A549 (cell line): ENCODE data around the gene ABCF3.

ENCODE experiments used
- CTCF ChIP-seq: fragments of >200 bp; sonication (Bioruptor Twin); formaldehyde crosslinking; IDR thresholded peaks from 3 replicates; pipeline ENCODE4 v1.5.1; 2016
- FOXS1 ChIP-seq: fragments of 250-450 bp; sonication (Bioruptor Pico); IDR thresholded peaks from 2 replicates; pipeline ENCODE4 v1.5.0; 2020; ENCODE audit warnings: mild to moderate bottlenecking, moderate library complexity
- POLR2A ChIP-seq: IDR thresholded peaks from 2 replicates; pipeline ENCODE4 v1.6.1; 2012; ENCODE audit warnings: mild to moderate bottlenecking, low read length
- SREBF2 ChIP-seq: fragments of 450-650 bp; IDR thresholded peaks from 2 replicates; pipeline ENCODE4 v1.6.1; 2014; ENCODE audit warnings: mild to moderate bottlenecking, moderate library complexity
- USF2 ChIP-seq: fragments of 450-650 bp; IDR thresholded peaks from 2 replicates; pipeline ENCODE4 v1.6.1; 2014; ENCODE audit warnings: antibody characterized with exemption
- TF ChIP-seq, protein P1 (sequence below): fragments of 200-600 bp; sonication (generic); IDR thresholded peaks from 2 replicates; pipeline ENCODE4 v1.6.1; 2016; ENCODE audit warnings: antibody characterized with exemption, mild to moderate bottlenecking, moderate library complexity

- TF ChIP-seq CTCF (no peak), POLR2A (no peak), USF2 (no peak), SREBF2 (no peak), FOXS1 (CRISPR knock-in tag) (no peak)
- TF ChIP-seq, protein P1, sequence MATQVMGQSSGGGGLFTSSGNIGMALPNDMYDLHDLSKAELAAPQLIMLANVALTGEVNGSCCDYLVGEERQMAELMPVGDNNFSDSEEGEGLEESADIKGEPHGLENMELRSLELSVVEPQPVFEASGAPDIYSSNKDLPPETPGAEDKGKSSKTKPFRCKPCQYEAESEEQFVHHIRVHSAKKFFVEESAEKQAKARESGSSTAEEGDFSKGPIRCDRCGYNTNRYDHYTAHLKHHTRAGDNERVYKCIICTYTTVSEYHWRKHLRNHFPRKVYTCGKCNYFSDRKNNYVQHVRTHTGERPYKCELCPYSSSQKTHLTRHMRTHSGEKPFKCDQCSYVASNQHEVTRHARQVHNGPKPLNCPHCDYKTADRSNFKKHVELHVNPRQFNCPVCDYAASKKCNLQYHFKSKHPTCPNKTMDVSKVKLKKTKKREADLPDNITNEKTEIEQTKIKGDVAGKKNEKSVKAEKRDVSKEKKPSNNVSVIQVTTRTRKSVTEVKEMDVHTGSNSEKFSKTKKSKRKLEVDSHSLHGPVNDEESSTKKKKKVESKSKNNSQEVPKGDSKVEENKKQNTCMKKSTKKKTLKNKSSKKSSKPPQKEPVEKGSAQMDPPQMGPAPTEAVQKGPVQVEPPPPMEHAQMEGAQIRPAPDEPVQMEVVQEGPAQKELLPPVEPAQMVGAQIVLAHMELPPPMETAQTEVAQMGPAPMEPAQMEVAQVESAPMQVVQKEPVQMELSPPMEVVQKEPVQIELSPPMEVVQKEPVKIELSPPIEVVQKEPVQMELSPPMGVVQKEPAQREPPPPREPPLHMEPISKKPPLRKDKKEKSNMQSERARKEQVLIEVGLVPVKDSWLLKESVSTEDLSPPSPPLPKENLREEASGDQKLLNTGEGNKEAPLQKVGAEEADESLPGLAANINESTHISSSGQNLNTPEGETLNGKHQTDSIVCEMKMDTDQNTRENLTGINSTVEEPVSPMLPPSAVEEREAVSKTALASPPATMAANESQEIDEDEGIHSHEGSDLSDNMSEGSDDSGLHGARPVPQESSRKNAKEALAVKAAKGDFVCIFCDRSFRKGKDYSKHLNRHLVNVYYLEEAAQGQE: no peak
These were observed 44.9 kb downstream of the ABCF3 start for GRCh38 chr3:184230603-184231528.
